Measurements from ENCODE around the gene RPL39. TPM values are rescaled to one million over a fixed set of nuclear protein-coding genes. Genes with fewer than 3 reads are reported as not detected.

Gene RPL39
- total RNA-seq, 1 experiment from 2014 or later = 1,940 TPM

GRCh38 chrX:119775517-119776238, 15.8 kb downstream of the RPL39 start:
- Histone ChIP-seq H2AFZ (ENCODE audit: low read depth, low read length, poor library complexity, severe bottlenecking) (no peak overlapping the region), H3K9ac (ENCODE audit: low read length) (no peak overlapping the region), H3K4me1 (ENCODE audit: control insufficient read depth in 1 of 2, insufficient read depth in 2 of 2, low read length in 2 of 2) (0 out of 4 replicates have a peak, but pooled peaks cover 0 to 3% of the 10 kb centered on the region in 2 experiments), H3K4me3 (replicated peaks in 1 of 2; ENCODE audit: low read depth in 1 of 2, low read length in 2 of 2) (no peak overlapping the region), H3K9me3 (ENCODE audit: control insufficient read depth in 1 of 2, insufficient read depth in 1 of 2, low read depth in 1 of 2, low read length in 2 of 2) (no peaks in the 10 kb centered on the region), H3K9me2 (ENCODE audit: insufficient read depth) (no peaks in the 10 kb centered on the region), H3K79me2 (ENCODE audit: insufficient read depth, low read length) (no peaks in the 10 kb centered on the region), H3K36me3 (ENCODE audit: control insufficient read depth in 1 of 2, insufficient read depth in 2 of 2, low read length in 2 of 2) (no peaks in the 10 kb centered on the region), H3K4me2 (ENCODE audit: low read length) (no peak overlapping the region), H4K20me1 (ENCODE audit: insufficient read depth) (no peaks in the 10 kb centered on the region), H3K27me3 (ENCODE audit: insufficient read depth, low read length) (no peaks in the 10 kb centered on the region), H3K27ac (ENCODE audit: low read depth, low read length) (no peak overlapping the region)
- ATAC-seq = no peak
- ChIA-PET CTCF (no interaction called here), RAD21 (ENCODE audit: low non-redundant PET in 1 of 2, low total read pairs in 2 of 2, uncharacterized antibody in 2 of 2, unreplicated experiment in 2 of 2) (no interaction called here), POLR2A (interaction anchor here (1.4 kb wide), 1 partner anchor 16 kb away, joined by 6 read pairs; the partner anchor contains the start of gene RPL39)
- TF ChIP-seq SIN3A (IDR thresholded peaks at IDR 0.05; ENCODE audit: low read depth) (no peak), REST (IDR thresholded peaks at IDR 0.05; ENCODE audit: low read depth) (no peak), ZBTB33 (IDR thresholded peaks at IDR 0.05; ENCODE audit: extremely low read depth, insufficient replicate concordance, low read length) (no peak)
- DNase-seq (ENCODE audit: low read depth, low spot score) = no peak
- BruUV-seq (replicated peaks) = no TSS peak
- intact Hi-C loops (cut with micrococcal nuclease) = no loop called here
